Caco-2 (cell line): ENCODE results near the gene STK10. TPM values are rescaled to one million over a fixed set of nuclear protein-coding genes. Genes with fewer than 3 reads are reported as not detected.
"Not testable (repeated sequence)": the region's sequence is repeated elsewhere in the genome, so short reads cannot be mapped to it uniquely, and the experiment has no call there.

ENCODE experiments used
- BruUV-seq: library from RNA; stranded (reverse); fragments of 400-500 nt; replicated peaks from 2 replicates; lab custom pipeline; 2021; lab: Mats Ljungman, UMichigan
- CTCF ChIA-PET: fragments of 300-600 bp; sonication (Branson Sonifier 250); formaldehyde crosslinking; loops from one replicate; lab custom pipeline; 2022; ENCODE audit warnings: antibody characterized with exemption; lab: Charles Lee
- POLR2A ChIA-PET: fragments of 300-600 bp; sonication (Branson Sonifier 250); formaldehyde crosslinking; loops from one replicate; lab custom pipeline; 2022; ENCODE audit warnings: antibody characterized with exemption; lab: Charles Lee
- DNase-seq, 2 experiments: peaks; one replicate each; pipeline versions ENCODE4 v3.0.0 to v3.0.0-alpha.2; 2020 to 2022
- H3K27me3 ChIP-seq: replicated peaks from 2 replicates; pipeline ENCODE4 v1.6.0; 2011; ENCODE audit warnings: low read length; ENCODE audit not compliant: control insufficient read depth, insufficient read depth
- H3K36me3 ChIP-seq: 2 replicates; pipeline ENCODE4 v1.5.1; 2011; ENCODE audit warnings: low read length; ENCODE audit not compliant: control insufficient read depth, insufficient read depth
- H3K4me1 ChIP-seq: fragments of 250-450 bp; sonication (Bioruptor Pico); 2 replicates; pipeline ENCODE4 v1.5.1; 2020; ENCODE audit warnings: mild to moderate bottlenecking
- H3K4me3 ChIP-seq: 2 replicates; pipeline ENCODE4 v1.5.1; 2011; ENCODE audit warnings: low read depth, mild to moderate bottlenecking, control low read depth, low read length
- H3K9me3 ChIP-seq: fragments of 250-450 bp; sonication (Bioruptor Pico); 2 replicates; pipeline ENCODE4 v1.5.1; 2020; ENCODE audit warnings: mild to moderate bottlenecking, moderate library complexity
- H3K27ac Mint-ChIP-seq: one replicate; pipeline ENCODE4 v1.8.0; 2022; ENCODE audit warnings: mixed read lengths; ENCODE audit not compliant: unreplicated experiment
- H3K27me3 Mint-ChIP-seq: one replicate; pipeline ENCODE4 v1.8.0; 2022; ENCODE audit warnings: mixed read lengths; ENCODE audit not compliant: insufficient read depth, unreplicated experiment
- H3K36me3 Mint-ChIP-seq: one replicate; pipeline ENCODE4 v1.8.0; 2022; ENCODE audit warnings: mild to moderate bottlenecking, mixed read lengths; ENCODE audit not compliant: insufficient read depth, unreplicated experiment
- H3K4me1 Mint-ChIP-seq: one replicate; pipeline ENCODE4 v1.8.0; 2022; ENCODE audit warnings: low read depth, mixed read lengths; ENCODE audit not compliant: unreplicated experiment
- H3K4me3 Mint-ChIP-seq: one replicate; pipeline ENCODE4 v1.8.0; 2022; ENCODE audit warnings: mild to moderate bottlenecking, moderate library complexity, mixed read lengths; ENCODE audit not compliant: unreplicated experiment
- H3K9me3 Mint-ChIP-seq: one replicate; pipeline ENCODE4 v1.8.0; 2022; ENCODE audit warnings: mixed read lengths; ENCODE audit not compliant: unreplicated experiment
- intact Hi-C: fragments of 100-400 bp; cut with micrococcal nuclease; formaldehyde crosslinking; loops from one replicate; pipeline ENCODE4 v1.10.0; 2022; ENCODE audit not compliant: unreplicated experiment
- total RNA-seq: library from RNA; stranded (reverse); gene quantifications from 2 replicates; pipeline ENCODE4 v1.2.3, GENCODE V29; 2022
- TF ChIP-seq, protein P1 (sequence below), 2 experiments: fragments of 200-600 bp in 1 of 2; IDR thresholded peaks; 1 replicate in 1 of 2; 2 replicates in 1 of 2; pipeline versions ENCODE4 v1.5.1 to v1.8.0; 2011 to 2022; ENCODE audit warnings: antibody characterized with exemption in 1 of 2, control low read depth in 1 of 2, inconsistent platforms in 1 of 2, low read depth in 1 of 2, low read length in 1 of 2, mild to moderate bottlenecking in 1 of 2, moderate library complexity in 1 of 2; ENCODE audit not compliant: insufficient read depth in 1 of 2, severe bottlenecking in 1 of 2, unreplicated experiment in 1 of 2

STK10 gene
- total RNA-seq, 1 experiment from 2014 or later: 10.3 TPM

DNA sequence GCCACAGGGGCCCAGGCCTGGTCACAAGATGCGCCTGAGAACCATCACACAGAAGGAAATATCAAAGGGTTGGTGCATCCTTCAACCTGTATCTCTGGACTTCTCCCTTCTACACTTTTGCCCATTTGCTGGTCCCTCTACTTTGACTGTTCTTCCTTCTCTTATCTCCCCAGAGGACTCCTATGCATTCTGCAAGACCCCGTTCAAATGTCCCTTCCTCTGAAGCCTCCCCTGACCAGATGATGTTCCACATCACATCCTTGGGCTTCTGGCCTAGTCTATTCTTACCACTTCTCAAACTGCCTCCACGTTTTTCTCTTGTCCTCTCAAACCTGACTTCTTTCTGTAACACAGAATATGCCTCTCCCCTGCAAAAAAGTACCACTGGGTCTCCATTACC is 34.3 kb downstream of the STK10 start:
- H3K4me1 ChIP-seq: peaks cover 6% of the 10 kb centered on the region; the same call in 1 of the 2 replicates
- H3K27me3 ChIP-seq: no peaks in the 10 kb centered on the region
- no peaks in the 10 kb centered on the region for H3K27me3 Mint-ChIP-seq
- no peak overlapping the region for H3K27ac Mint-ChIP-seq
- H3K36me3 Mint-ChIP-seq: peaks cover 7% of the 10 kb centered on the region
- no peaks in the 10 kb centered on the region for H3K9me3 Mint-ChIP-seq
- no peaks in the 10 kb centered on the region for H3K36me3 ChIP-seq
- intact Hi-C loops: no loop called here
- no peak for DNase-seq
- BruUV-seq: no TSS peak
- ChIA-PET POLR2A (no interaction called here), CTCF (interaction anchor here (0.6 kb wide), 1 partner anchor 9 kb away, joined by 4 read pairs; no protein-coding TSS in a partner anchor)
- TF ChIP-seq, protein P1, sequence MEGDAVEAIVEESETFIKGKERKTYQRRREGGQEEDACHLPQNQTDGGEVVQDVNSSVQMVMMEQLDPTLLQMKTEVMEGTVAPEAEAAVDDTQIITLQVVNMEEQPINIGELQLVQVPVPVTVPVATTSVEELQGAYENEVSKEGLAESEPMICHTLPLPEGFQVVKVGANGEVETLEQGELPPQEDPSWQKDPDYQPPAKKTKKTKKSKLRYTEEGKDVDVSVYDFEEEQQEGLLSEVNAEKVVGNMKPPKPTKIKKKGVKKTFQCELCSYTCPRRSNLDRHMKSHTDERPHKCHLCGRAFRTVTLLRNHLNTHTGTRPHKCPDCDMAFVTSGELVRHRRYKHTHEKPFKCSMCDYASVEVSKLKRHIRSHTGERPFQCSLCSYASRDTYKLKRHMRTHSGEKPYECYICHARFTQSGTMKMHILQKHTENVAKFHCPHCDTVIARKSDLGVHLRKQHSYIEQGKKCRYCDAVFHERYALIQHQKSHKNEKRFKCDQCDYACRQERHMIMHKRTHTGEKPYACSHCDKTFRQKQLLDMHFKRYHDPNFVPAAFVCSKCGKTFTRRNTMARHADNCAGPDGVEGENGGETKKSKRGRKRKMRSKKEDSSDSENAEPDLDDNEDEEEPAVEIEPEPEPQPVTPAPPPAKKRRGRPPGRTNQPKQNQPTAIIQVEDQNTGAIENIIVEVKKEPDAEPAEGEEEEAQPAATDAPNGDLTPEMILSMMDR (IDR thresholded peaks at IDR 0.05; ENCODE audit: insufficient read depth in 1 of 2, low read depth in 1 of 2, low read length in 1 of 2, severe bottlenecking in 1 of 2, unreplicated experiment in 1 of 2): no peak
- H3K4me3 ChIP-seq: no peak overlapping the region
- no peak overlapping the region for H3K4me3 Mint-ChIP-seq
- H3K4me1 Mint-ChIP-seq: peaks cover 8% of the 10 kb centered on the region
- H3K9me3 ChIP-seq: no peaks in the 10 kb centered on the region

DNA sequence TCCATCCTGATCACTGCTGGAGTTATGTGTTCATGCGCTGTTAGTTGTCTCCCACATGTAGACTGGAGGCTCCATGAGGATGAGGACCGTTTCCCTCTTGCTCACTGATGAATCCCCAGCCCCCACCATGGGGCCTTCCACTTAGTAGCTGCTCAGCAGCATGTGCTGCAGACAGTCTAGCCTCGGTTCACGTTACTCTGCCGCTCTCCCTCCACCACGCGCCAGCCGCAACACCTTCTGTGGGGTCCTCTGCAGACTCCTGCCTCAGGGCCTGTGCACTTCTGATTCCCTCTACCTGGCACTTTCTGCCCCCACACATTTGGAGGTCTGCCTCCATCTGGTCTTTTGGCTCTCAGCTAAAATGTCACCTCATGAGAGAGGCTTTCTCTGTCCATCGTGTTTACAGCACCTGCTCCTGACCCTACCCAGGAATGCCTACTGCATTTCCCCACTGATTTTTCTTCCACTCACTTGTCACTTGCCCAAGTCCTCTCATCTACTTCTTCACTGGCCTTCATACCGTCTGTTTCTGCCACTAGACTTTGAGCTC is 36.3 kb downstream of the STK10 start:
- BruUV-seq: no TSS peak
- no peak for DNase-seq
- TF ChIP-seq, protein P1 (IDR thresholded peaks at IDR 0.05; ENCODE audit: insufficient read depth in 1 of 2, low read depth in 1 of 2, low read length in 1 of 2, severe bottlenecking in 1 of 2, unreplicated experiment in 1 of 2): no peak
- Histone ChIP-seq H3K9me3 (no peaks in the 10 kb centered on the region), H3K27me3 (no peaks in the 10 kb centered on the region), H3K36me3 (no peaks in the 10 kb centered on the region), H3K4me1 (peaks cover 6% of the 10 kb centered on the region), H3K4me3 (no peak overlapping the region)
- Mint-ChIP-seq H3K36me3 (peaks cover 3% of the 10 kb centered on the region), H3K27me3 (no peaks in the 10 kb centered on the region), H3K4me1 (peaks cover 18% of the 10 kb centered on the region), H3K9me3 (no peaks in the 10 kb centered on the region), H3K27ac (no peak overlapping the region), H3K4me3 (no peak overlapping the region)
- CTCF ChIA-PET: interaction anchor here (0.7 to 0.9 kb wide), 2 partner anchors 10 to 11 kb away, joined by 3 read pairs; no protein-coding TSS in a partner anchor
- POLR2A ChIA-PET: no interaction called here
- intact Hi-C loops: no loop called here

DNA sequence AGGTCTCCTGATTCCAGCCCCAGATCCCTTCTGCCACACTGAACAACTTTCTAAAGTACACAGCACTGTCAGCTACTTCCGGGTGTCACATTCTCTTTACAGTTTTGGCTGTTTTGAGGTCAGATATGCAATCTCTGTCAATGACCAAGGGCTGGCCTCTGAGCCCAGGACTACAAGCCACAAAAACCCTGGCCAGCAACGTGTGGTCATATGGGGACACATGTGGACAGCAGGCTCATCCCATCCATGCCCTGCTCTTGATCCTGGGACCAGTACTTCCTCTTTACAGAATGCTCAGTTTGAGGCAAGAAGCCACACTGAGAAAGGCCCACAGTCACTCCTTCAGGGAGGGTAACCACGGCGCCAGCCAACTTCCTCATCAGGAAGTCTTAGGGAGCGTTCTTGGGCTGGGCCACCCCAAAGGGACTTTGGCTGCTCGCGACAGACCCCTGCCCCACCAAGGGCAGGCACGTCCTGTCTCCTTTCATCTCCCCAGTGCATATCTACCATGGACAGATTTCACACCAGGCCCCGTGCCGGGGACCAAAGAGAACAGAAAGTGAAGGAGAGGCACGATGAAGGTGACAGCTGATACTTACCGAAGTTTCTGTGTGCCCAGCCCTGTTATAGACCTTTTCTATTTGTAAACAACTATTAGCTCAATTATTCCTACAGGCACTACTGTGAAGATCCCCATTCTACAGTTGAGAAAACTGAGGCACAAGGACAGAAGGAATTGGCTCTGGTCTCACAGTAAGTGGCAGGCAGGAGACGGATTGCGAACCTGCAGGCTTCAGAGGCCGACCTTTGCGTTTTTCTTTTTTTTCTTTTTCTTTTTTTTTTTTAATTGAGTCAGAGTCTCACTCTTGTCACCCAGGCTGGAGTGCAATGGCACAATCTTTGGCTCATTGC is 37.3 kb downstream of the STK10 start:
- no peaks in the 10 kb centered on the region for H3K9me3 ChIP-seq
- no peaks in the 10 kb centered on the region for H3K36me3 ChIP-seq
- H3K4me1 ChIP-seq: peaks cover 12% of the 10 kb centered on the region
- no peaks in the 10 kb centered on the region for H3K36me3 Mint-ChIP-seq
- H3K9me3 Mint-ChIP-seq: no peaks in the 10 kb centered on the region
- ChIA-PET CTCF (interaction anchor here (0.7 kb wide), 1 partner anchor 22 kb away, joined by 7 read pairs; no protein-coding TSS in a partner anchor), POLR2A (no interaction called here)
- peaks cover 23% of the 10 kb centered on the region for H3K4me1 Mint-ChIP-seq
- TF ChIP-seq, protein P1 (IDR thresholded peaks at IDR 0.05; ENCODE audit: insufficient read depth in 1 of 2, low read depth in 1 of 2, low read length in 1 of 2, severe bottlenecking in 1 of 2, unreplicated experiment in 1 of 2): no peak
- no peak for DNase-seq
- H3K27me3 ChIP-seq: no peaks in the 10 kb centered on the region
- intact Hi-C loops: no loop called here
- no peaks in the 10 kb centered on the region for H3K27me3 Mint-ChIP-seq
- BruUV-seq: no TSS peak
- H3K27ac Mint-ChIP-seq: no peak overlapping the region
- no peak overlapping the region for H3K4me3 Mint-ChIP-seq
- no peak overlapping the region for H3K4me3 ChIP-seq

DNA sequence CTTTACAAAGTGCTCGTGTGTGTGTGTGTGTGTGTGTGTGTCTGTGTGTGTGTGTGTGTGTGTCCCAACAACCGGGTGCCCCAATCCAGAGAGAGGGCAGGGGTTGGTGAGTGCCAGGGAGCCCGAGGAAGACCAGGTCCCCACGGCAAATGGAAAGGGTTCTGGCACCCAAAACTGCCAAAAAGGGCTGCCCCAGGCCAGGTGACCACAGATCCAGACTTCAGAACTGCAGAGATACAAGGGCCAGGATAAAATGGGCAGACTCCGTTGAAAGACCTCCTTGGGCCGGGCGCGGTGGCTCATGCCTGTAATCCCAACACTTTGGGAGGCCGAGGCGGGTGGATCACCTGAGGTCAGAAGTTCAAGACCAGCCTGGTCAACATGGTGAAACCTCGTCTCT is 38.5 kb downstream of the STK10 start:
- H3K27me3 ChIP-seq, H3K4me3 Mint-ChIP-seq, H3K36me3 Mint-ChIP-seq, H3K4me3 ChIP-seq, H3K9me3 Mint-ChIP-seq, CTCF ChIA-PET, H3K27me3 Mint-ChIP-seq, intact Hi-C loops, DNase-seq, H3K9me3 ChIP-seq, BruUV-seq, POLR2A ChIA-PET, H3K36me3 ChIP-seq: not testable (repeated sequence)
- Mint-ChIP-seq H3K27ac (peak overlapping the region; percentile 41), H3K4me1 (peaks cover 32% of the 10 kb centered on the region)
- H3K4me1 ChIP-seq: peaks cover 25% of the 10 kb centered on the region
